K562 (cell line): ENCODE measurements around the gene EZH1. TPM values are rescaled to one million over a fixed set of nuclear protein-coding genes. Genes with fewer than 3 reads are reported as not detected.

ENCODE experiments used
- BACH1 ChIP-seq: fragments of 200-800 bp; sonication (Bioruptor generic); IDR thresholded peaks from 2 replicates; pipeline ENCODE4 v1.6.1; 2016; ENCODE audit warnings: missing genetic modification characterization, missing compliant biosample characterization
- CAMTA2 ChIP-seq: fragments of 250-450 bp; sonication (Bioruptor Pico); conservative IDR thresholded peaks from 2 replicates; pipeline ENCODE4 v1.5.1; 2022
- CREB1 ChIP-seq, 2 experiments: sonication (generic) in 1 of 2; formaldehyde crosslinking in 1 of 2; IDR thresholded peaks; 2 replicates each; pipeline versions ENCODE4 v1.6.1 to v1.8.0; 2012 to 2022; ENCODE audit warnings: inconsistent platforms in 1 of 2, mild to moderate bottlenecking in 1 of 2, missing genetic modification reagents in 1 of 2, moderate library complexity in 1 of 2
- FOXK1 ChIP-seq: sonication (generic); formaldehyde crosslinking; IDR thresholded peaks from 2 replicates; pipeline ENCODE4 v1.8.0; 2022; ENCODE audit warnings: missing genetic modification reagents, mild to moderate bottlenecking, borderline replicate concordance
- FUS ChIP-seq: fragments of 200-400 bp; formaldehyde crosslinking; optimal IDR thresholded peaks from 2 replicates; pipeline ENCODE3; 2017; ENCODE audit warnings: low read depth, low read length
- HBP1 ChIP-seq: fragments of 450-650 bp; formaldehyde crosslinking; IDR thresholded peaks from 2 replicates; pipeline ENCODE4 v1.4.0; 2022; ENCODE audit warnings: missing genetic modification characterization
- HMGXB4 ChIP-seq: sonication (generic); formaldehyde crosslinking; IDR thresholded peaks from 2 replicates; pipeline ENCODE4 v1.8.1; 2023; ENCODE audit warnings: mild to moderate bottlenecking, missing genetic modification reagents
- HNRNPLL ChIP-seq: fragments of 200-400 bp; formaldehyde crosslinking; IDR thresholded peaks from 2 replicates; pipeline ENCODE4 v1.6.1; 2017; ENCODE audit warnings: low read length, low read depth, mild to moderate bottlenecking; ENCODE audit not compliant: poor library complexity, severe bottlenecking
- KLF1 ChIP-seq: fragments of 450-650 bp; IDR thresholded peaks from 2 replicates; pipeline ENCODE4 v1.6.1; 2016; ENCODE audit warnings: missing genetic modification characterization, missing compliant biosample characterization
- MAFF ChIP-seq: IDR thresholded peaks from 2 replicates; pipeline ENCODE4 v1.6.1; 2012; ENCODE audit warnings: low read length, improper control_type of control experiment
- NELFE ChIP-seq: IDR thresholded peaks from 2 replicates; pipeline ENCODE4 v1.6.1; 2011; ENCODE audit warnings: mild to moderate bottlenecking; ENCODE audit not compliant: insufficient read depth, insufficient read length
- SMAD3 ChIP-seq: fragments of 450-650 bp; formaldehyde crosslinking; conservative IDR thresholded peaks from 2 replicates; pipeline ENCODE4 v1.4.0; 2020; ENCODE audit warnings: mild to moderate bottlenecking
- SRSF1 ChIP-seq: fragments of 200-400 bp; formaldehyde crosslinking; IDR thresholded peaks from 2 replicates; pipeline ENCODE4 v1.6.1; 2017; ENCODE audit warnings: mild to moderate bottlenecking, low read depth, low read length, moderate library complexity
- TCFL5 ChIP-seq: fragments of 250-450 bp; sonication (Bioruptor Pico); conservative IDR thresholded peaks from 2 replicates; pipeline ENCODE4 v1.6.1; 2021; ENCODE audit warnings: mild to moderate bottlenecking, moderate library complexity, matching md5 sums
- THAP12 ChIP-seq: fragments of 250-450 bp; sonication (Bioruptor Pico); IDR thresholded peaks from 2 replicates; pipeline ENCODE4 v1.9.0; 2021; ENCODE audit warnings: mild to moderate bottlenecking, inconsistent platforms
- XRCC4 ChIP-seq: IDR thresholded peaks from one replicate; pipeline ENCODE4 v1.6.1; 2011; ENCODE audit not compliant: insufficient read depth, insufficient read length; ENCODE audit errors: extremely low read depth
- ZBTB43 ChIP-seq: sonication (generic); formaldehyde crosslinking; IDR thresholded peaks from 2 replicates; pipeline ENCODE4 v1.8.0; 2023; ENCODE audit warnings: mild to moderate bottlenecking, missing genetic modification reagents
- ZFP1 ChIP-seq: fragments of 450-650 bp; formaldehyde crosslinking; IDR thresholded peaks from 2 replicates; pipeline ENCODE4 v1.4.0; 2020; ENCODE audit warnings: mild to moderate bottlenecking, mixed read lengths
- ZNF134 ChIP-seq: fragments of 250-450 bp; sonication (Bioruptor Pico); conservative IDR thresholded peaks from 2 replicates; pipeline ENCODE4 v1.4.0; 2020
- ZNF217 ChIP-seq: sonication (generic); formaldehyde crosslinking; IDR thresholded peaks from 2 replicates; pipeline ENCODE4 v1.8.0; 2022; ENCODE audit warnings: mild to moderate bottlenecking, missing genetic modification reagents
- ZNF263 ChIP-seq: sonication (generic); formaldehyde crosslinking; IDR thresholded peaks from 2 replicates; pipeline ENCODE4 v1.8.0; 2022; ENCODE audit warnings: mild to moderate bottlenecking, missing genetic modification reagents, borderline replicate concordance
- ZNF316 ChIP-seq: fragments of 450-650 bp; IDR thresholded peaks from 2 replicates; pipeline ENCODE4 v1.6.1; 2016
- polyA plus RNA-seq, 8 experiments: library from polyadenylated mRNA; depleted of rRNA in 4 of 8; stranded (reverse) in 5 of 8; unstranded in 3 of 8; fragments of >200 nt; fragmentation: Nextera tagmentation in 2 of 8; fragmentation: Illumina TruSeq in 1 of 8; extraction: Ambion mirVana in 2 of 8; extraction: Trizol in 1 of 8; gene quantifications; 2 replicates each; pipeline versions ENCODE4 v1.2.1 to v1.2.3, GENCODE V29; 2011 to 2014; ENCODE audit warnings: inconsistent platforms in 1 of 8, missing spikeins in 1 of 8
- total RNA-seq, 7 experiments: library from RNA; depleted of rRNA in 6 of 7; stranded (reverse); fragments of >200 nt in 6 of 7; fragmentation: Illumina TruSeq in 2 of 7; extraction: Trizol in 2 of 7; gene quantifications; 2 replicates each; pipeline versions ENCODE4 v1.2.1 to v1.2.3, GENCODE V29; 2011 to 2021; ENCODE audit warnings: low replicate concordance in 1 of 7

Gene EZH1
- total and polyA plus RNA-seq, 9 of the 15 experiments (the other 6 are each of a cell fraction or from before 2014, with no cell fraction given), result 8.6 to 40.8 (median 22.9) TPM

DNA sequence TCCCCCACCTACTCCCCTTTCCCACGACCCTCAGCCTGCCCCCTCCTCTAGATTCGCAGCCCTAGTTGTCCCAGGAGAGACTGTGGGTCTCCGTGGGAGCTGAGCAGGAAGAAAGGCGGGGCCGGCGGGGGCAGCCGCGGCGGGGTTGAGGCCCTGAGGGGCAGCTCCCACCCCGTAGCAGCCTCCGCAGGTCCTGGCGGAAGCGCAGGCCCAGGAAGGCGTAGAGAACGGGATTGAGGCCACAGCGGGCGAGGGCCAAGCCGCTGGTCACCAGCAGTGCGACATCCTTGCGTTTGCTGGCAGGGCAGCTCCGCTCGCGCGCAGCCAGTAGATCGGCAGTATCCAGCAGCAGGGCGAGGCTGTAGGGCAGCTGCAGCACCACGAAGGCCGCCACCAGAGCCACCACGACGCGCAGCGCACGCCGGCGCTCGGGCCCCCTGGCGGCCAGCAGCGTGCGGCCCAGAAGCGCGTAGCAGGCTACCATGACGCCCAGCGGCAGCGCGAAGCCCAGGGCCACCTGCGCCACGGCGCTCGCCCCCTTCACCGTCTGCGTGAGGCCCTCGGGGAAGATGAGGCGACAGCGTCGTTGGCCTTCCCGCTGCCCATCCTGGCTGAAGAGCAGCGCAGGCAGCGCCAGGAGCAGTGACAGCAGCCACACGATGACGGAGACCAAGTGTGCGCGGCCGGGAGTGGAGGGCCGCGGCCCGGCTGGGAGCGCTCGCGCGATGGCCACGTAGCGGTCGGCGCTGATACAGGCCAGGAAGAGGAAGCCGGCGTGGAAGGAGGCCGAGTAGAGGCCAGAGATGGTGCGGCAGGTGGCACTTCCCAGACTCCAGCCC is 65.1 kb downstream of the EZH1 start (continued):
- TF ChIP-seq THAP12 (CRISPR knock-in tag), result no peak; the same call in 1 of the 2 replicates
- peak; percentile 36 for TF ChIP-seq HNRNPLL
- TF ChIP-seq SMAD3 (CRISPR knock-in tag), result no peak
- TF ChIP-seq NELFE, result no peak
- TF ChIP-seq HBP1, result no peak
- TF ChIP-seq HMGXB4 (CRISPR knock-in tag), result 0 out of 2 replicates have a peak, but pooled peaks have one; percentile 71
- TF ChIP-seq BACH1 (tag), result no peak
- TF ChIP-seq TCFL5 (CRISPR knock-in tag), result no peak
- TF ChIP-seq ZNF263, result peak; percentile 75
- TF ChIP-seq ZFP1 (CRISPR knock-in tag), result no peak
- no peak for TF ChIP-seq ZNF134 (CRISPR knock-in tag)
- peak; percentile 41; the same call in 1 of the 2 replicates for TF ChIP-seq CREB1 (IDR thresholded peaks at IDR 0.05)
- peak; percentile 88 for TF ChIP-seq CREB1 (CRISPR knock-in tag; IDR thresholded peaks at IDR 0.05)
- TF ChIP-seq ZBTB43 (CRISPR knock-in tag), result peak; percentile 83
- TF ChIP-seq KLF1 (tag), result 0 out of 2 replicates have a peak, but pooled peaks have one; percentile 23
- no peak for TF ChIP-seq ZNF217
- TF ChIP-seq FUS, result peak; percentile 94
- TF ChIP-seq MAFF, result no peak
- no peak for TF ChIP-seq XRCC4
- TF ChIP-seq CAMTA2 (CRISPR knock-in tag), result 0 out of 2 replicates have a peak, but pooled peaks have one; percentile 42
- peak; percentile 72; the same call in 1 of the 2 replicates for TF ChIP-seq FOXK1
- TF ChIP-seq SRSF1, result no peak
- no peak for TF ChIP-seq ZNF316
